Measurements from ENCODE around the gene EMC10. TPM values are rescaled to one million over a fixed set of nuclear protein-coding genes. Genes with fewer than 3 reads are reported as not detected.

EMC10 gene
- polyA plus RNA-seq, 1 of the 3 experiments (the other 2 are of a cell fraction), result 218 TPM

DNA sequence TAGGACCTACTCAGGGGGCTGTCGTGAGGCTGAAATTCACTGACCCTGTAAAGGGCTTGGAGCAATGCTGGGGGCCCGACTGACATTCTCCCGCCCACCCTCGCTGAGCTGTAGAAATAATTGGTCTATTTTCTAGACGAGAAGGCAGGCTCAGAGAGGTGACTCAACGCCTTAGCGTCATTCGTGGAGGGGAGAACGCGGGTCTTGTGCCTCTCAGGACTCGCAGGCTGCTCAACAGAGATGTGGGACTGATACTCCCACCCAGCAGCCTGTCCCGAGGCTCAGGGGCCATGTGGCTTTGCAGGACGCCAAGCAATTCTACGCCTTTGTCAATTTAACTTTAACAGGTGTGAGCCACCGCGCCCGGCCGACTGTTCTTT is 61.0 kb downstream of the EMC10 start:
- no peak overlapping the region for H3K27ac ChIP-seq (ENCODE audit: low read depth in 2 of 2, low read length in 1 of 2)
- H3K4me2 ChIP-seq, result no peak overlapping the region
- no peaks in the 10 kb centered on the region for H3F3A ChIP-seq (replicated peaks; ENCODE audit: insufficient read depth)
- TF ChIP-seq SIN3A (IDR thresholded peaks at IDR 0.05; ENCODE audit: borderline replicate concordance, low read depth, low read length) (no peak), RXRA (IDR thresholded peaks at IDR 0.05; ENCODE audit: borderline replicate concordance, low read depth) (no peak), MXI1 (IDR thresholded peaks at IDR 0.05; ENCODE audit: low read depth, low read length) (no peak), JUND (IDR thresholded peaks at IDR 0.05) (no peak), SMC3 (IDR thresholded peaks at IDR 0.05; ENCODE audit: low read depth, low read length) (no peak), YY1 (IDR thresholded peaks at IDR 0.05; ENCODE audit: low read depth) (no peak), RCOR1 (IDR thresholded peaks at IDR 0.05; ENCODE audit: low read length) (no peak), CHD2 (IDR thresholded peaks at IDR 0.05; ENCODE audit: low read length, partially characterized antibody) (no peak), MEF2A (IDR thresholded peaks at IDR 0.05; ENCODE audit: borderline replicate concordance, low read depth) (no peak), ELF1 (IDR thresholded peaks at IDR 0.05) (no peak), GABPA (IDR thresholded peaks at IDR 0.05; ENCODE audit: low read depth) (no peak)
- TF ChIP-seq, protein P1, sequence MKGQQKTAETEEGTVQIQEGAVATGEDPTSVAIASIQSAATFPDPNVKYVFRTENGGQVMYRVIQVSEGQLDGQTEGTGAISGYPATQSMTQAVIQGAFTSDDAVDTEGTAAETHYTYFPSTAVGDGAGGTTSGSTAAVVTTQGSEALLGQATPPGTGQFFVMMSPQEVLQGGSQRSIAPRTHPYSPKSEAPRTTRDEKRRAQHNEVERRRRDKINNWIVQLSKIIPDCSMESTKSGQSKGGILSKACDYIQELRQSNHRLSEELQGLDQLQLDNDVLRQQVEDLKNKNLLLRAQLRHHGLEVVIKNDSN (IDR thresholded peaks at IDR 0.05; ENCODE audit: borderline replicate concordance, low read depth), result no peak
- TF ChIP-seq, protein P2, sequence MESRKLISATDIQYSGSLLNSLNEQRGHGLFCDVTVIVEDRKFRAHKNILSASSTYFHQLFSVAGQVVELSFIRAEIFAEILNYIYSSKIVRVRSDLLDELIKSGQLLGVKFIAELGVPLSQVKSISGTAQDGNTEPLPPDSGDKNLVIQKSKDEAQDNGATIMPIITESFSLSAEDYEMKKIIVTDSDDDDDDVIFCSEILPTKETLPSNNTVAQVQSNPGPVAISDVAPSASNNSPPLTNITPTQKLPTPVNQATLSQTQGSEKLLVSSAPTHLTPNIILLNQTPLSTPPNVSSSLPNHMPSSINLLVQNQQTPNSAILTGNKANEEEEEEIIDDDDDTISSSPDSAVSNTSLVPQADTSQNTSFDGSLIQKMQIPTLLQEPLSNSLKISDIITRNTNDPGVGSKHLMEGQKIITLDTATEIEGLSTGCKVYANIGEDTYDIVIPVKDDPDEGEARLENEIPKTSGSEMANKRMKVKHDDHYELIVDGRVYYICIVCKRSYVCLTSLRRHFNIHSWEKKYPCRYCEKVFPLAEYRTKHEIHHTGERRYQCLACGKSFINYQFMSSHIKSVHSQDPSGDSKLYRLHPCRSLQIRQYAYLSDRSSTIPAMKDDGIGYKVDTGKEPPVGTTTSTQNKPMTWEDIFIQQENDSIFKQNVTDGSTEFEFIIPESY (IDR thresholded peaks at IDR 0.05; ENCODE audit: borderline replicate concordance, low read depth), result no peak
- TF ChIP-seq, protein P3, sequence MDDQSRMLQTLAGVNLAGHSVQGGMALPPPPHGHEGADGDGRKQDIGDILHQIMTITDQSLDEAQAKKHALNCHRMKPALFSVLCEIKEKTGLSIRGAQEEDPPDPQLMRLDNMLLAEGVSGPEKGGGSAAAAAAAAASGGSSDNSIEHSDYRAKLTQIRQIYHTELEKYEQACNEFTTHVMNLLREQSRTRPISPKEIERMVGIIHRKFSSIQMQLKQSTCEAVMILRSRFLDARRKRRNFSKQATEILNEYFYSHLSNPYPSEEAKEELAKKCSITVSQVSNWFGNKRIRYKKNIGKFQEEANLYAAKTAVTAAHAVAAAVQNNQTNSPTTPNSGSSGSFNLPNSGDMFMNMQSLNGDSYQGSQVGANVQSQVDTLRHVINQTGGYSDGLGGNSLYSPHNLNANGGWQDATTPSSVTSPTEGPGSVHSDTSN (IDR thresholded peaks at IDR 0.05), result no peak
- H3K9me2 ChIP-seq, result no peaks in the 10 kb centered on the region
- H3K9me3 ChIP-seq, result no peaks in the 10 kb centered on the region; the same call in 1 of the 2 replicates
- peaks cover 0 to 3% of the 10 kb centered on the region in 2 experiments; a peak in 1 of 4 replicates for H3K4me1 ChIP-seq (ENCODE audit: control insufficient read depth in 1 of 2, insufficient read depth in 2 of 2, low read depth in 1 of 2, low read length in 1 of 2)
- peak overlapping the region in 1 of 2 experiments; percentile 22; a peak in 1 of 4 replicates for H3K4me3 ChIP-seq (ENCODE audit: low read depth in 2 of 2, low read length in 1 of 2)
- CTCF ChIA-PET, result interaction anchor here (0.6 to 10.5 kb wide), 41 partner anchors 9 to 385 kb away, joined by 3 to 170 read pairs (median 5); partner anchors contain the start of genes ASPDH, JOSD2 and NR1H2
- no peaks in the 10 kb centered on the region for H4K20me1 ChIP-seq (ENCODE audit: insufficient read depth)
- H3K9ac ChIP-seq, result no peak overlapping the region
- H3K36me3 ChIP-seq (replicated peaks in 1 of 2; ENCODE audit: control insufficient read depth in 1 of 2, insufficient read depth in 2 of 2, low read length in 1 of 2), result peaks cover 0 to 13% of the 10 kb centered on the region in 2 experiments
- H3K79me2 ChIP-seq (ENCODE audit: insufficient read depth), result no peaks in the 10 kb centered on the region
- DNase-seq, result no peak
- no peak overlapping the region for H2AFZ ChIP-seq (ENCODE audit: low read depth)
- H3K27me3 ChIP-seq (ENCODE audit: insufficient read depth), result no peaks in the 10 kb centered on the region
- WGBS (ENCODE audit: low lambda C conversion rate), result 90% methylated on average over 17 of the region's 18 CpGs
- POLR2A ChIA-PET, result interaction anchor here (0.6 kb wide), 1 partner anchor 8 kb away, joined by 4 read pairs; no protein-coding TSS in a partner anchor

DNA sequence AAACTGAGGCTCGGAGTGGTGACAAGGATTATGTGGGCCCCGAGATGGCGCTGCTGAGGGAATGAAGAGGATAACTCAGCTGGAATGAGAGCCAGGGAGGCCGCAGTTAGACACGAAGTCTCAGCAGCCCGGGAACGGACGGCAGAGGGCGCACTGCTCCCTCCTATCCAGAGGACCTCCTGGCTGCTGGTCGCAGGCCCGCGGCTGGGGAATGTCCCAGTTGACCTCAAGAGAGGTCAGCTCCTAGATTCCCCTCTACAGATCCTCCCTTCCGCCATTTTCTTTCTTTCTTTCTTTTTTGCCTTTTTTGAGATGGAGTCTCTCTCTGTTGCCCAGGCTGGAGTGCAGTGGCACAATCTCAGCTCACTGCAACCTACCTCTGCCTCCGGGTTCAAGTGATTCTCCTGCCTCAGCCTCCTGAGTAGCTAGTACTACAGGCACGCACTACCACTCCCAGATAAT is 61.5 kb downstream of the EMC10 start:
- WGBS (ENCODE audit: low lambda C conversion rate), result 21% methylated on average over 15 of the region's 15 CpGs
- POLR2A ChIA-PET, result interaction anchor here (0.6 to 1.2 kb wide), 2 partner anchors 9 to 32 kb away, joined by 4 read pairs; no protein-coding TSS in a partner anchor
- H3K4me2 ChIP-seq, result no peak overlapping the region
- H3K36me3 ChIP-seq (replicated peaks in 1 of 2; ENCODE audit: control insufficient read depth in 1 of 2, insufficient read depth in 2 of 2, low read length in 1 of 2), result peaks cover 0 to 11% of the 10 kb centered on the region in 2 experiments
- H3K4me3 ChIP-seq (ENCODE audit: low read depth in 2 of 2, low read length in 1 of 2), result peak overlapping the region in 1 of 2 experiments; percentile 22; a peak in 1 of 4 replicates
- peak; percentile 93 for DNase-seq
- CTCF ChIA-PET, result interaction anchor here (0.6 to 10.5 kb wide), 44 partner anchors 8 to 384 kb away, joined by 3 to 170 read pairs (median 5); partner anchors contain the start of genes ASPDH, JOSD2 and NR1H2
- no peak overlapping the region for H2AFZ ChIP-seq (ENCODE audit: low read depth)
- no peaks in the 10 kb centered on the region for H3F3A ChIP-seq (replicated peaks; ENCODE audit: insufficient read depth)
- no peaks in the 10 kb centered on the region for H3K27me3 ChIP-seq (ENCODE audit: insufficient read depth)
- no peaks in the 10 kb centered on the region for H4K20me1 ChIP-seq (ENCODE audit: insufficient read depth)
- H3K9me3 ChIP-seq, result no peaks in the 10 kb centered on the region; the same call in 1 of the 2 replicates
- no peak overlapping the region for H3K27ac ChIP-seq (ENCODE audit: low read depth in 2 of 2, low read length in 1 of 2)
- no peak overlapping the region for H3K9ac ChIP-seq
- H3K79me2 ChIP-seq (ENCODE audit: insufficient read depth), result no peaks in the 10 kb centered on the region
- H3K9me2 ChIP-seq, result no peaks in the 10 kb centered on the region
- peak; percentile 82 for TF ChIP-seq RAD21 (IDR thresholded peaks at IDR 0.05; ENCODE audit: low read length)
- TF ChIP-seq JUND (IDR thresholded peaks at IDR 0.05), result no peak
- peak; percentile 81 for TF ChIP-seq SMC3 (IDR thresholded peaks at IDR 0.05; ENCODE audit: low read depth, low read length)
- peak; percentile 67; the same call in 1 of the 2 replicates for TF ChIP-seq RFX5 (IDR thresholded peaks at IDR 0.05; ENCODE audit: low read length)
- TF ChIP-seq, protein P4, sequence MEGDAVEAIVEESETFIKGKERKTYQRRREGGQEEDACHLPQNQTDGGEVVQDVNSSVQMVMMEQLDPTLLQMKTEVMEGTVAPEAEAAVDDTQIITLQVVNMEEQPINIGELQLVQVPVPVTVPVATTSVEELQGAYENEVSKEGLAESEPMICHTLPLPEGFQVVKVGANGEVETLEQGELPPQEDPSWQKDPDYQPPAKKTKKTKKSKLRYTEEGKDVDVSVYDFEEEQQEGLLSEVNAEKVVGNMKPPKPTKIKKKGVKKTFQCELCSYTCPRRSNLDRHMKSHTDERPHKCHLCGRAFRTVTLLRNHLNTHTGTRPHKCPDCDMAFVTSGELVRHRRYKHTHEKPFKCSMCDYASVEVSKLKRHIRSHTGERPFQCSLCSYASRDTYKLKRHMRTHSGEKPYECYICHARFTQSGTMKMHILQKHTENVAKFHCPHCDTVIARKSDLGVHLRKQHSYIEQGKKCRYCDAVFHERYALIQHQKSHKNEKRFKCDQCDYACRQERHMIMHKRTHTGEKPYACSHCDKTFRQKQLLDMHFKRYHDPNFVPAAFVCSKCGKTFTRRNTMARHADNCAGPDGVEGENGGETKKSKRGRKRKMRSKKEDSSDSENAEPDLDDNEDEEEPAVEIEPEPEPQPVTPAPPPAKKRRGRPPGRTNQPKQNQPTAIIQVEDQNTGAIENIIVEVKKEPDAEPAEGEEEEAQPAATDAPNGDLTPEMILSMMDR (IDR thresholded peaks at IDR 0.05), result peak; percentile 87
- TF ChIP-seq NRF1 (IDR thresholded peaks at IDR 0.05; ENCODE audit: low read depth, low read length), result no peak
- peaks cover 0 to 3% of the 10 kb centered on the region in 2 experiments; a peak in 1 of 4 replicates for H3K4me1 ChIP-seq (ENCODE audit: control insufficient read depth in 1 of 2, insufficient read depth in 2 of 2, low read depth in 1 of 2, low read length in 1 of 2)

Data from SK-N-SH (cell line).